ENCODE data around the gene DNER.

The DNER gene

GRCh38 chr2:229642371-229642770 lies 72.0 kb downstream of the DNER start:
- DNase-seq = peak; percentile 13 to 29

GRCh38 chr2:229641676-229642075 lies 72.7 kb downstream of the DNER start:
- H3K4me2 ChIP-seq (ENCODE audit: low read length) = no peak overlapping the region
- H3K79me2 ChIP-seq (ENCODE audit: control insufficient read depth, insufficient read depth, low read length, poor library complexity) = no peaks in the 10 kb centered on the region
- peaks cover 0 to 2% of the 10 kb centered on the region in 2 experiments for H3K4me1 ChIP-seq (ENCODE audit: control insufficient read depth in 1 of 2, insufficient read depth in 2 of 2, low read length in 2 of 2)
- no peak overlapping the region for H3K9ac ChIP-seq (ENCODE audit: low read length)
- no peak overlapping the region for H3K23ac ChIP-seq (ENCODE audit: low read length)
- no peaks in the 10 kb centered on the region for H3K79me1 ChIP-seq (ENCODE audit: low read length)
- DNase-seq = no peak
- no peak overlapping the region for H3K18ac ChIP-seq (ENCODE audit: low read length)
- no peak overlapping the region for H3K27ac ChIP-seq (ENCODE audit: low read depth, low read length)
- no peak overlapping the region for H3K4ac ChIP-seq (ENCODE audit: low read depth, low read length)
- WGBS (ENCODE audit: extremely low coverage, insufficient coverage, insufficient read length) = no CpG with 5 or more reads among the region's 3 CpGs
- no peak overlapping the region for H2AK5ac ChIP-seq (ENCODE audit: low read length)
- H2BK5ac ChIP-seq (ENCODE audit: low read depth, low read length, poor library complexity) = no peak overlapping the region
- H2BK12ac ChIP-seq (ENCODE audit: low read length) = no peak overlapping the region
- H4K12ac ChIP-seq (ENCODE audit: low read depth, low read length) = no peak overlapping the region
- no peak overlapping the region for H2AFZ ChIP-seq (ENCODE audit: insufficient read depth, low read length, poor library complexity)
- H2BK120ac ChIP-seq (ENCODE audit: insufficient read depth, low read length, poor library complexity) = no peak overlapping the region
- H3K27me3 ChIP-seq (ENCODE audit: insufficient read depth, low read length) = no peaks in the 10 kb centered on the region
- H4K91ac ChIP-seq (ENCODE audit: low read depth, low read length) = no peak overlapping the region
- no peak overlapping the region for H4K8ac ChIP-seq (ENCODE audit: low read depth, low read length)
- no peak overlapping the region for H3K14ac ChIP-seq (ENCODE audit: low read length)
- peaks cover 1% of the 10 kb centered on the region for H3K9me3 ChIP-seq (ENCODE audit: insufficient read depth, low read depth, low read length)
- no peak overlapping the region for H3K4me3 ChIP-seq (ENCODE audit: low read depth, low read length)
- H3K36me3 ChIP-seq (ENCODE audit: control insufficient read depth in 1 of 2, insufficient read depth in 2 of 2, low read length in 2 of 2) = no peaks in the 10 kb centered on the region

More at GRCh38 chr2:229642371-229642770, 72.0 kb downstream of the DNER start:
- Histone ChIP-seq H3K79me2 (ENCODE audit: control insufficient read depth, insufficient read depth, low read length, poor library complexity) (no peaks in the 10 kb centered on the region), H2BK120ac (ENCODE audit: insufficient read depth, low read length, poor library complexity) (no peak overlapping the region), H3K14ac (ENCODE audit: low read length) (no peak overlapping the region), H3K4me3 (ENCODE audit: low read depth, low read length) (no peak overlapping the region), H2AFZ (ENCODE audit: insufficient read depth, low read length, poor library complexity) (no peak overlapping the region), H3K4me2 (ENCODE audit: low read length) (no peak overlapping the region), H2BK5ac (ENCODE audit: low read depth, low read length, poor library complexity) (no peak overlapping the region), H3K9me3 (ENCODE audit: insufficient read depth, low read depth, low read length) (peaks cover 1% of the 10 kb centered on the region), H3K4me1 (ENCODE audit: control insufficient read depth in 1 of 2, insufficient read depth in 2 of 2, low read length in 2 of 2) (peaks cover 0 to 2% of the 10 kb centered on the region in 2 experiments), H2BK12ac (ENCODE audit: low read length) (no peak overlapping the region), H3K27me3 (ENCODE audit: insufficient read depth, low read length) (no peaks in the 10 kb centered on the region), H2AK5ac (ENCODE audit: low read length) (no peak overlapping the region), H3K36me3 (ENCODE audit: control insufficient read depth in 1 of 2, insufficient read depth in 2 of 2, low read length in 2 of 2) (no peaks in the 10 kb centered on the region), H3K79me1 (ENCODE audit: low read length) (no peaks in the 10 kb centered on the region), H3K18ac (ENCODE audit: low read length) (no peak overlapping the region), H3K4ac (ENCODE audit: low read depth, low read length) (no peak overlapping the region), H4K8ac (ENCODE audit: low read depth, low read length) (no peak overlapping the region), H3K23ac (ENCODE audit: low read length) (no peak overlapping the region), H3K9ac (ENCODE audit: low read length) (peak overlapping the region; percentile 76), H3K27ac (ENCODE audit: low read depth, low read length) (no peak overlapping the region), H4K91ac (ENCODE audit: low read depth, low read length) (no peak overlapping the region), H4K12ac (ENCODE audit: low read depth, low read length) (no peak overlapping the region)
- WGBS (ENCODE audit: extremely low coverage, insufficient coverage, insufficient read length) = no CpG with 5 or more reads among the region's 3 CpGs

- H4K12ac ChIP-seq (ENCODE audit: low read depth, low read length) = no peak overlapping the region
- no peak overlapping the region for H3K18ac ChIP-seq (ENCODE audit: low read length)
- no CpG with 5 or more reads among the region's 4 CpGs for WGBS (ENCODE audit: extremely low coverage, insufficient coverage, insufficient read length)
- H2AK5ac ChIP-seq (ENCODE audit: low read length) = no peak overlapping the region
- no peak overlapping the region for H3K4me2 ChIP-seq (ENCODE audit: low read length)
- H3K9me3 ChIP-seq (ENCODE audit: insufficient read depth, low read depth, low read length) = peaks cover 1% of the 10 kb centered on the region
- no peak overlapping the region for H3K4me3 ChIP-seq (ENCODE audit: low read depth, low read length)
- no peak overlapping the region for H3K4ac ChIP-seq (ENCODE audit: low read depth, low read length)
- no peak overlapping the region for H2AFZ ChIP-seq (ENCODE audit: insufficient read depth, low read length, poor library complexity)
- no peak overlapping the region for H2BK5ac ChIP-seq (ENCODE audit: low read depth, low read length, poor library complexity)
- peaks cover 0 to 2% of the 10 kb centered on the region in 2 experiments for H3K4me1 ChIP-seq (ENCODE audit: control insufficient read depth in 1 of 2, insufficient read depth in 2 of 2, low read length in 2 of 2)
- DNase-seq = no peak
- no peak overlapping the region for H3K9ac ChIP-seq (ENCODE audit: low read length)
- H3K79me2 ChIP-seq (ENCODE audit: control insufficient read depth, insufficient read depth, low read length, poor library complexity) = no peaks in the 10 kb centered on the region
- no peak overlapping the region for H3K23ac ChIP-seq (ENCODE audit: low read length)
- no peaks in the 10 kb centered on the region for H3K79me1 ChIP-seq (ENCODE audit: low read length)
- no peak overlapping the region for H4K91ac ChIP-seq (ENCODE audit: low read depth, low read length)
- no peak overlapping the region for H4K8ac ChIP-seq (ENCODE audit: low read depth, low read length)
- H2BK12ac ChIP-seq (ENCODE audit: low read length) = no peak overlapping the region
- H3K14ac ChIP-seq (ENCODE audit: low read length) = no peak overlapping the region
- no peaks in the 10 kb centered on the region for H3K27me3 ChIP-seq (ENCODE audit: insufficient read depth, low read length)
- H3K36me3 ChIP-seq (ENCODE audit: control insufficient read depth in 1 of 2, insufficient read depth in 2 of 2, low read length in 2 of 2) = no peaks in the 10 kb centered on the region
- no peak overlapping the region for H3K27ac ChIP-seq (ENCODE audit: low read depth, low read length)
- no peak overlapping the region for H2BK120ac ChIP-seq (ENCODE audit: insufficient read depth, low read length, poor library complexity)
Observed at GRCh38 chr2:229640636-229641035, 73.7 kb downstream of the DNER start.

GRCh38 chr2:229636571-229636970 lies 77.8 kb downstream of the DNER start:
- Histone ChIP-seq H2BK5ac (ENCODE audit: low read depth, low read length, poor library complexity) (no peak overlapping the region), H3K4me2 (ENCODE audit: low read length) (no peak overlapping the region), H3K27ac (ENCODE audit: low read depth, low read length) (no peak overlapping the region), H3K9me3 (ENCODE audit: insufficient read depth, low read depth, low read length) (peaks cover 1% of the 10 kb centered on the region), H3K4me1 (ENCODE audit: control insufficient read depth in 1 of 2, insufficient read depth in 2 of 2, low read length in 2 of 2) (no peaks in the 10 kb centered on the region), H3K36me3 (ENCODE audit: control insufficient read depth in 1 of 2, insufficient read depth in 2 of 2, low read length in 2 of 2) (no peaks in the 10 kb centered on the region), H2BK12ac (ENCODE audit: low read length) (no peak overlapping the region), H3K18ac (ENCODE audit: low read length) (no peak overlapping the region), H3K27me3 (ENCODE audit: insufficient read depth, low read length) (no peaks in the 10 kb centered on the region), H4K91ac (ENCODE audit: low read depth, low read length) (no peak overlapping the region), H3K4ac (ENCODE audit: low read depth, low read length) (no peak overlapping the region), H3K79me2 (ENCODE audit: control insufficient read depth, insufficient read depth, low read length, poor library complexity) (no peaks in the 10 kb centered on the region), H2AFZ (ENCODE audit: insufficient read depth, low read length, poor library complexity) (no peak overlapping the region), H3K4me3 (ENCODE audit: low read depth, low read length) (no peak overlapping the region), H4K8ac (ENCODE audit: low read depth, low read length) (no peak overlapping the region), H2AK5ac (ENCODE audit: low read length) (no peak overlapping the region), H3K23ac (ENCODE audit: low read length) (no peak overlapping the region), H3K14ac (ENCODE audit: low read length) (no peak overlapping the region), H3K79me1 (ENCODE audit: low read length) (no peaks in the 10 kb centered on the region), H3K9ac (ENCODE audit: low read length) (no peak overlapping the region), H4K12ac (ENCODE audit: low read depth, low read length) (no peak overlapping the region), H2BK120ac (ENCODE audit: insufficient read depth, low read length, poor library complexity) (no peak overlapping the region)
- DNase-seq = no peak

Data from trophoblast cell (in vitro differentiated cells and primary cell).